ENCODE measurements around the gene NUP214.
"Not testable (repeated sequence)": the region's sequence is repeated elsewhere in the genome, so short reads cannot be mapped to it uniquely, and the experiment has no call there.

NUP214 gene

GRCh38 chr9:131258186-131258585 is 132.8 kb downstream of the NUP214 start:
- Mint-ChIP-seq H3K9me3 (no peaks in the 10 kb centered on the region), H3K36me3 (peaks cover 5% of the 10 kb centered on the region), H3K27ac (peak overlapping the region; percentile 95), H3K4me3 (no peak overlapping the region), H3K27me3 (no peaks in the 10 kb centered on the region), H3K4me1 (peaks cover 64% of the 10 kb centered on the region)

GRCh38 chr9:131258698-131259431 is 133.5 kb downstream of the NUP214 start:
- no peak overlapping the region for H3K4me3 Mint-ChIP-seq
- peak overlapping the region; percentile 41 for H3K27ac Mint-ChIP-seq
- H3K4me1 Mint-ChIP-seq, result peaks cover 65% of the 10 kb centered on the region
- H3K36me3 Mint-ChIP-seq, result peaks cover 5% of the 10 kb centered on the region
- no peaks in the 10 kb centered on the region for H3K27me3 Mint-ChIP-seq
- H3K9me3 Mint-ChIP-seq, result no peaks in the 10 kb centered on the region

- Mint-ChIP-seq H3K9me3 (no peaks in the 10 kb centered on the region), H3K27ac (peak overlapping the region; percentile 23), H3K4me3 (no peak overlapping the region), H3K4me1 (peaks cover 65% of the 10 kb centered on the region), H3K36me3 (peaks cover 5% of the 10 kb centered on the region), H3K27me3 (no peaks in the 10 kb centered on the region)
These were observed 134.1 kb downstream of the NUP214 start for GRCh38 chr9:131259432-131259898.

- H3K4me3 Mint-ChIP-seq, result no peak overlapping the region
These were observed 134.7 kb downstream of the NUP214 start for GRCh38 chr9:131259916-131260597.

GRCh38 chr9:131260751-131261452 is 135.5 kb downstream of the NUP214 start:
- Mint-ChIP-seq H3K4me3 (no peak overlapping the region), H3K9me3 (no peaks in the 10 kb centered on the region), H3K36me3 (peaks cover 5% of the 10 kb centered on the region), H3K27me3 (no peaks in the 10 kb centered on the region), H3K4me1 (peaks cover 65% of the 10 kb centered on the region), H3K27ac (peak overlapping the region; percentile 35)

More at GRCh38 chr9:131259916-131260597, 134.7 kb downstream of the NUP214 start:
- Mint-ChIP-seq H3K27ac (peak overlapping the region; percentile 35), H3K9me3 (no peaks in the 10 kb centered on the region), H3K27me3 (no peaks in the 10 kb centered on the region), H3K36me3 (peaks cover 5% of the 10 kb centered on the region), H3K4me1 (peaks cover 66% of the 10 kb centered on the region)

GRCh38 chr9:131262327-131263032 is 137.1 kb downstream of the NUP214 start:
- Mint-ChIP-seq H3K4me3 (peak overlapping the region; percentile 66), H3K9me3 (no peaks in the 10 kb centered on the region), H3K27ac (peak overlapping the region; percentile 95), H3K27me3 (no peaks in the 10 kb centered on the region), H3K36me3 (peaks cover 5% of the 10 kb centered on the region), H3K4me1 (peaks cover 72% of the 10 kb centered on the region)

- H3K4me1 Mint-ChIP-seq, result peaks cover 70% of the 10 kb centered on the region
These were observed 137.6 kb downstream of the NUP214 start for GRCh38 chr9:131263033-131263343.

GRCh38 chr9:131263701-131264100 is 138.3 kb downstream of the NUP214 start:
- Mint-ChIP-seq H3K36me3 (peaks cover 5% of the 10 kb centered on the region), H3K4me3 (peak overlapping the region; percentile 75), H3K27ac (peak overlapping the region; percentile 95), H3K4me1 (peaks cover 72% of the 10 kb centered on the region), H3K9me3 (no peaks in the 10 kb centered on the region), H3K27me3 (no peaks in the 10 kb centered on the region)

More at GRCh38 chr9:131263033-131263343, 137.6 kb downstream of the NUP214 start:
- peak overlapping the region; percentile 66 for H3K4me3 Mint-ChIP-seq
- H3K36me3 Mint-ChIP-seq, H3K9me3 Mint-ChIP-seq, H3K27me3 Mint-ChIP-seq: not testable (repeated sequence)
- H3K27ac Mint-ChIP-seq, result peak overlapping the region; percentile 95

- peaks cover 5% of the 10 kb centered on the region for H3K36me3 Mint-ChIP-seq
These were observed 138.8 kb downstream of the NUP214 start for GRCh38 chr9:131264231-131264630.

GRCh38 chr9:131266266-131267229 is 141.2 kb downstream of the NUP214 start:
- no peaks in the 10 kb centered on the region for H3K9me3 Mint-ChIP-seq
- H3K4me1 Mint-ChIP-seq, result peaks cover 78% of the 10 kb centered on the region
- H3K27me3 Mint-ChIP-seq, result no peaks in the 10 kb centered on the region
- peak overlapping the region; percentile 76 for H3K4me3 Mint-ChIP-seq
- peak overlapping the region; percentile 95 for H3K27ac Mint-ChIP-seq
- peaks cover 5% of the 10 kb centered on the region for H3K36me3 Mint-ChIP-seq

More at GRCh38 chr9:131264231-131264630, 138.8 kb downstream of the NUP214 start:
- H3K4me1 Mint-ChIP-seq, result peaks cover 76% of the 10 kb centered on the region
- H3K27me3 Mint-ChIP-seq, result no peaks in the 10 kb centered on the region
- H3K27ac Mint-ChIP-seq, result peak overlapping the region; percentile 95
- H3K4me3 Mint-ChIP-seq, result peak overlapping the region; percentile 75
- no peaks in the 10 kb centered on the region for H3K9me3 Mint-ChIP-seq

GRCh38 chr9:131270171-131271015 is 145.0 kb downstream of the NUP214 start:
- Mint-ChIP-seq H3K9me3 (no peaks in the 10 kb centered on the region), H3K27me3 (no peaks in the 10 kb centered on the region), H3K36me3 (no peaks in the 10 kb centered on the region), H3K4me1 (peaks cover 63% of the 10 kb centered on the region), H3K27ac (peak overlapping the region; percentile 92), H3K4me3 (peak overlapping the region; percentile 100)

- H3K4me3 Mint-ChIP-seq, result peak overlapping the region; percentile 100
- peaks cover 60% of the 10 kb centered on the region for H3K4me1 Mint-ChIP-seq
- not testable (repeated sequence) for H3K36me3 Mint-ChIP-seq, H3K9me3 Mint-ChIP-seq, H3K27me3 Mint-ChIP-seq
- H3K27ac Mint-ChIP-seq, result peak overlapping the region; percentile 92
These were observed 145.6 kb downstream of the NUP214 start for GRCh38 chr9:131271016-131271273.

- H3K27me3 Mint-ChIP-seq, result no peaks in the 10 kb centered on the region
- H3K4me1 Mint-ChIP-seq, result peaks cover 54% of the 10 kb centered on the region
- peak overlapping the region; percentile 100 for H3K4me3 Mint-ChIP-seq
- H3K36me3 Mint-ChIP-seq, result no peaks in the 10 kb centered on the region
- H3K27ac Mint-ChIP-seq, result peak overlapping the region; percentile 92
- H3K9me3 Mint-ChIP-seq, result no peaks in the 10 kb centered on the region
These were observed 146.1 kb downstream of the NUP214 start for GRCh38 chr9:131271506-131271931.

GRCh38 chr9:131272212-131272611 is 146.8 kb downstream of the NUP214 start:
- peak overlapping the region; percentile 100 for H3K4me3 Mint-ChIP-seq
- no peaks in the 10 kb centered on the region for H3K27me3 Mint-ChIP-seq
- H3K27ac Mint-ChIP-seq, result peak overlapping the region; percentile 92
- H3K36me3 Mint-ChIP-seq, result no peaks in the 10 kb centered on the region
- H3K4me1 Mint-ChIP-seq, result peaks cover 48% of the 10 kb centered on the region
- H3K9me3 Mint-ChIP-seq, result no peaks in the 10 kb centered on the region

Measured in activated naive CD4-positive, alpha-beta T cell treated with anti-CD3 and anti-CD28 coated beads, Interleukin-2, amount 50 U/mL, for 24 hours (primary cell).